Measurements from ENCODE around the gene POU6F2. TPM values are rescaled to one million over a fixed set of nuclear protein-coding genes. Genes with fewer than 3 reads are reported as not detected.

The POU6F2 gene
- total and polyA plus RNA-seq, 9 of the 15 experiments (the other 6 are each of a cell fraction or from before 2014, with no cell fraction given) = 0.29 to 1.5 (median 0.96) TPM

GRCh38 chr7:38929460-38930171 lies 48.1 kb upstream of the POU6F2 start (continued):
- TF ChIP-seq MGA (IDR thresholded peaks at IDR 0.05) (peak; percentile 52; the same call in 1 of the 2 replicates), TFAM (CRISPR knock-in tag; conservative IDR thresholded peaks at IDR 0.05) (no peak), ZFX (CRISPR knock-in tag; IDR thresholded peaks at IDR 0.05) (peak; percentile 25; the same call in 1 of the 2 replicates), HNRNPK (IDR thresholded peaks at IDR 0.05; ENCODE audit: low read depth, low read length, poor library complexity, severe bottlenecking) (no peak), BRF1 (IDR thresholded peaks at IDR 0.05; ENCODE audit: borderline replicate concordance, extremely low read depth, insufficient read length) (no peak), ZNF584 (CRISPR knock-in tag; IDR thresholded peaks at IDR 0.05; ENCODE audit: low read depth) (no peak), ZNF551 (CRISPR knock-in tag; IDR thresholded peaks at IDR 0.05) (no peak), FOXK2 (conservative IDR thresholded peaks at IDR 0.05 in 1 of 2, IDR thresholded peaks at IDR 0.05 in 1 of 2; ENCODE audit: low read depth in 2 of 2) (no peak), BACH1 (tag; IDR thresholded peaks at IDR 0.05) (no peak), SMAD4 (CRISPR knock-in tag; conservative IDR thresholded peaks at IDR 0.05) (no peak), WHSC1 (IDR thresholded peaks at IDR 0.05; ENCODE audit: low read length) (no peak), MTA3 (IDR thresholded peaks at IDR 0.05; ENCODE audit: borderline replicate concordance) (no peak), PTRF (tag; IDR thresholded peaks at IDR 0.05) (peak; percentile 25; the same call in 1 of the 2 replicates)
- TF ChIP-seq, protein P1, sequence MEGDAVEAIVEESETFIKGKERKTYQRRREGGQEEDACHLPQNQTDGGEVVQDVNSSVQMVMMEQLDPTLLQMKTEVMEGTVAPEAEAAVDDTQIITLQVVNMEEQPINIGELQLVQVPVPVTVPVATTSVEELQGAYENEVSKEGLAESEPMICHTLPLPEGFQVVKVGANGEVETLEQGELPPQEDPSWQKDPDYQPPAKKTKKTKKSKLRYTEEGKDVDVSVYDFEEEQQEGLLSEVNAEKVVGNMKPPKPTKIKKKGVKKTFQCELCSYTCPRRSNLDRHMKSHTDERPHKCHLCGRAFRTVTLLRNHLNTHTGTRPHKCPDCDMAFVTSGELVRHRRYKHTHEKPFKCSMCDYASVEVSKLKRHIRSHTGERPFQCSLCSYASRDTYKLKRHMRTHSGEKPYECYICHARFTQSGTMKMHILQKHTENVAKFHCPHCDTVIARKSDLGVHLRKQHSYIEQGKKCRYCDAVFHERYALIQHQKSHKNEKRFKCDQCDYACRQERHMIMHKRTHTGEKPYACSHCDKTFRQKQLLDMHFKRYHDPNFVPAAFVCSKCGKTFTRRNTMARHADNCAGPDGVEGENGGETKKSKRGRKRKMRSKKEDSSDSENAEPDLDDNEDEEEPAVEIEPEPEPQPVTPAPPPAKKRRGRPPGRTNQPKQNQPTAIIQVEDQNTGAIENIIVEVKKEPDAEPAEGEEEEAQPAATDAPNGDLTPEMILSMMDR (IDR thresholded peaks at IDR 0.05 in 2 of 3, conservative IDR thresholded peaks at IDR 0.05 in 1 of 3; ENCODE audit: insufficient read depth in 2 of 3, low read depth in 1 of 3, low read length in 3 of 3) = no peak
